ENCODE measurements around the gene BRD9. TPM values are rescaled to one million over a fixed set of nuclear protein-coding genes. Genes with fewer than 3 reads are reported as not detected.

The BRD9 gene
- total RNA-seq, 4 donors from 2014 or later, result 26.5 to 44.9 (median 34.3) TPM

DNA sequence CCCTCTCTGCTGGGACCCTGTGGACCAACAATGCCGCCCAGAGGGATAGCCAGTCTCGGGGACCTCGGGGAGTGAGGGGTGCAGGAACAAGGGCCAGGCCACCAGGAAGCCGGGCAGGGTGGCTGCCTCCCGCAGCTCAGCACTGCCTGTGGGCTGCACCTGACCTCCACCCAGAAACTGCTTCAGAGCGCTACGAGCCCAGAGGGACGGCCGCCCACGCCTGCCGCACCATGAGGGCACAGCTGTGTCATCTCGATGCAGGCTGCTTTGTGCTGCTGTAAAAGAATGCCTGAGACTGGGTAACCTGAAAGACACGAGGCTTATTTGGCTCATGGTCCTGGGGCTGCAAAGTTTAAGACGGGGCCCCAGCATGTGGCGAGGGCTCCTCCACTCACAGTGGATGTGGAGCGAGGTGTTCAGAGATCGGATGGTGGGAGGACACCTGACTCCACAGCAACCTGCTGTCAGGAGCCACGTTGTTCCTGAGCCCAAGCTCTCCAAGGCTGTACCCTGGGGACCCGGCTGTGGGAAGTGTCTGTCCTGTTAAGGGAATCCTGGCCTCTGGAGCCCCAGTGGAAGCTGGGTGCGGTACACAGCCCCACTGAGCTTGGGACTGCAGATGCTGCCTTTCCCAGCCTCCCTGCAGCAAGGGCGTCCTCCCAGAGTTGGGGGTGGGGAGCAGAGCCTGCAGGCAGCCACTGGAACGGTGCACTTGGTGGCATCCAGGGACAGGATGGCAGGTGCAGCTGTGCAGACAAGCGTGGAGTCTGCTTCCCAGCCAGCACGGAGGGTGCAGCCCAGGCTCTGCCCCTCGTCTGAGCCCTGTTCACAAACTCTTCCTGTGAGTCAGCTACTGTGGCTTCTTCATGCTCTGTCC is 30.0 kb downstream of the BRD9 start:
- DNase-seq (ENCODE audit: extremely low spot score), result no peak
- Histone ChIP-seq H3K27ac (replicated peaks in 1 of 4) (no peak overlapping the region), H3K27me3 (no peaks in the 10 kb centered on the region), H3K36me3 (peaks cover 38 to 66% (median 61%) of the 10 kb centered on the region in 4 donors), H3K4me1 (peaks cover 0 to 16% (median 12%) of the 10 kb centered on the region in 4 donors), H3K4me3 (no peak overlapping the region), H3K9me3 (no peaks in the 10 kb centered on the region)
- WGBS, result 78% methylated on average over 10 of the region's 25 CpGs
- intact Hi-C loops (cut with DNase I), result no loop called here
- TF ChIP-seq POLR2AphosphoS5 (IDR thresholded peaks at IDR 0.05) (no peak), EP300 (IDR thresholded peaks at IDR 0.05) (no peak), POLR2A (IDR thresholded peaks at IDR 0.05; ENCODE audit: low read depth) (no peak)
- TF ChIP-seq, protein P1, sequence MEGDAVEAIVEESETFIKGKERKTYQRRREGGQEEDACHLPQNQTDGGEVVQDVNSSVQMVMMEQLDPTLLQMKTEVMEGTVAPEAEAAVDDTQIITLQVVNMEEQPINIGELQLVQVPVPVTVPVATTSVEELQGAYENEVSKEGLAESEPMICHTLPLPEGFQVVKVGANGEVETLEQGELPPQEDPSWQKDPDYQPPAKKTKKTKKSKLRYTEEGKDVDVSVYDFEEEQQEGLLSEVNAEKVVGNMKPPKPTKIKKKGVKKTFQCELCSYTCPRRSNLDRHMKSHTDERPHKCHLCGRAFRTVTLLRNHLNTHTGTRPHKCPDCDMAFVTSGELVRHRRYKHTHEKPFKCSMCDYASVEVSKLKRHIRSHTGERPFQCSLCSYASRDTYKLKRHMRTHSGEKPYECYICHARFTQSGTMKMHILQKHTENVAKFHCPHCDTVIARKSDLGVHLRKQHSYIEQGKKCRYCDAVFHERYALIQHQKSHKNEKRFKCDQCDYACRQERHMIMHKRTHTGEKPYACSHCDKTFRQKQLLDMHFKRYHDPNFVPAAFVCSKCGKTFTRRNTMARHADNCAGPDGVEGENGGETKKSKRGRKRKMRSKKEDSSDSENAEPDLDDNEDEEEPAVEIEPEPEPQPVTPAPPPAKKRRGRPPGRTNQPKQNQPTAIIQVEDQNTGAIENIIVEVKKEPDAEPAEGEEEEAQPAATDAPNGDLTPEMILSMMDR (IDR thresholded peaks at IDR 0.05), result no peak

DNA sequence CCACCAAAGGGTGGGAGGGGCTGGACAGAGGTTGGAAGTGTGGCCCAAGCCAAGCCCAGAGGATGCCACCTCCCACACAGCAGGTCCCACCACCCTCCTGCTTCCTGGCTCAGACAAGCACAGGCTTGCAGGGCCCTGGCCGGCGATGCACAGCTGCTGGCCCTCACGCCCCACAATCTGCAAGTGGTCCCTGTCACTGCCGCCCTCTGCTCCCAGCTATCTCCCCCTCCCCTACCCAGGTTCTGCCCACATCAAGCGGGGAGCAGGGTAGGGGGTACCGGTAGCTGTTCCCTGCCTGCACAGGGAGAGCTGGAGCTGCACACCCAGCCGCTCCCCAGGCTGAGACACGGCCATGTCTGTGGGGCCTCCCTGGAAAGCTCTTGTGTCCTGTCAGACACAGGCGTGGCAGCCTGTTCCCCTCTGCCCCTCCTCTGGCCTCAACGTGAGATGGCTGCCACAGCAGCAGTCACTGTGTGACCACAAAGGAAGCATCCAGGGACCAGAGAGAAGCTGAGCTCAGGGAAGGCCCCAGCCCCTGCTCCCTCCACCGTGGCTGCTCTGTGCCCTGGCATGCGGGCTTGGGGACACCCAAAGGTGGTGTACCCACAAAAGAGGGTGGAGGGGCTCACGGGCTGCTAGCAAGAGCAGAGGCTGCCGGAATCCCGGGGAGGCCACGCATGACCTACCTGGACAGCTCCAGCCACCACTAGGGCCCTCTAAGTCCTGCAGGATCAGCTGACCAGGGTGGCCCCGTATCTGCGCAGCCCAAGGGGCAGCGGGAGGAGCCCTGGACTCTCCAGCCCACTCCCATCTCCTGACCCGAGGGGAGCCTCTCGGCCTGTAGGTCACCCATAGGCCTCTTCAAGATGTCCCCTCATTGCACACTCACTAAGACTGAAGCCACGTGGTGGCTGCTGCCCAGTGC is 30.9 kb downstream of the BRD9 start:
- no peak for TF ChIP-seq POLR2A (IDR thresholded peaks at IDR 0.05; ENCODE audit: low read depth)
- TF ChIP-seq, protein P1 (IDR thresholded peaks at IDR 0.05), result no peak
- no peak for TF ChIP-seq POLR2AphosphoS5 (IDR thresholded peaks at IDR 0.05)
- no peak for TF ChIP-seq EP300 (IDR thresholded peaks at IDR 0.05)
- 87% methylated on average over 8 of the region's 22 CpGs for WGBS
- Histone ChIP-seq H3K4me1 (peaks cover 0 to 16% (median 12%) of the 10 kb centered on the region in 4 donors), H3K36me3 (peaks cover 30 to 57% (median 52%) of the 10 kb centered on the region in 4 donors), H3K9me3 (no peaks in the 10 kb centered on the region), H3K27ac (replicated peaks in 1 of 4) (no peak overlapping the region), H3K27me3 (no peaks in the 10 kb centered on the region), H3K4me3 (no peak overlapping the region)
- intact Hi-C loops (cut with DNase I), result no loop called here
- DNase-seq (ENCODE audit: extremely low spot score), result no peak

DNA sequence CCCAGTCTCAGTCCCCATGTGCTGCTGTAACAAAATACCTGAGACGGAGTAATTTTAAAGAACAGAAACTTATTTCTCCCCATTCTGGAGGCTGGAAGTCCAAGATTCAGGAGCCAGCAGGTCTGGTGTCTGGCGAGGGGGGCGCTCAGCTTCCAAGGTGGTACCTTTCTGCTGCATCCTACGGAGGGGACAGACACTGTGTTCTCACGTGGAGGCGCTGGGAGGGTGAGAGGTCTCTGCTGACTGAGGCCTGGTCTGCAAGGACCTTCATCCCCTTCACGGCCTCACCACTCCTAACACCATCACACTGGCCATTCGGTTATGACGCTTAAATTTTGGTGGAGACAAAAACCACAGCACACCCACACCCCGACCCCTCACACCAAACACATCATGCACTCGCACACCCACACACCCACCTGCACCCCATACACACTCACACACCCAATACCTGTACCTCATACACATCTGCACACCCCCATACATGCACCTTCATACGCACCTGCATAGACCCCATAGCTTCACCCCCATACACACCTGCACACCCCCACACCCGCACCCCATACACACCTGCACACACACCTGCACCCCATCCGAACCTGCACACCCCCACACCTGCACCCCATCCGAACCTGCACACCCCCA is 32.0 kb downstream of the BRD9 start:
- Histone ChIP-seq H3K4me1 (peaks cover 0 to 14% (median 12%) of the 10 kb centered on the region in 4 donors), H3K27me3 (peaks cover 0 to 3% (median 0%) of the 10 kb centered on the region in 4 donors), H3K9me3 (no peaks in the 10 kb centered on the region), H3K4me3 (no peak overlapping the region), H3K36me3 (peaks cover 30 to 47% (median 42%) of the 10 kb centered on the region in 4 donors), H3K27ac (replicated peaks in 1 of 4) (no peak overlapping the region)
- WGBS, result 89% methylated on average over 14 of the region's 15 CpGs
- no peak for TF ChIP-seq EP300 (IDR thresholded peaks at IDR 0.05)
- TF ChIP-seq, protein P1 (IDR thresholded peaks at IDR 0.05), result no peak
- no peak for TF ChIP-seq POLR2AphosphoS5 (IDR thresholded peaks at IDR 0.05)
- TF ChIP-seq POLR2A (IDR thresholded peaks at IDR 0.05; ENCODE audit: low read depth), result no peak
- intact Hi-C loops (cut with DNase I), result no loop called here
- no peak for DNase-seq (ENCODE audit: extremely low spot score)

DNA sequence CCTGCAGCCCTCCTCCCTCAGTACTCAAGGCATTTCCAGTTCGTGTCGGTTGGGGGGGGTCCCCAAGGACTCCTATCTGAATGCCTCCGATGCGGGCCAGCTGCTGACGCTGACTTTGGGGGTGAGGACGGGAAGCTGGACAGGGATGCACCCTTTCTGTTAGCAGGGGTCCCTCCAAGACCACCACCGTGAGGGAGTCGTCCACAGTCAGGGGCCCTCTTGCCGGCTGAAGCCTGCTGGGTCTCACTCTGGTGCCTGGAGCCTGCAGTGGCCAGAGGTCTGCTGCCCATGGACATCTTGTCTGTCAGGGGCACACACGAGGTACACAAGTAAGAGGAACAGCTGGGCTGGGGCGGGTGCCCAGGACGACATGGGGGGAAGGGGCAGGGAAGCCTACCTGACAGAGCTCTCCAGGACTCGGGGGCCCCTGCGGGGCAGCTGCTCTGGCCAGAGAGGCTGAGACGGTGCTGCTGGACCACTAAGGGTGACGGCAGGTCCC is 32.8 kb downstream of the BRD9 start:
- TF ChIP-seq, protein P1 (IDR thresholded peaks at IDR 0.05), result no peak
- TF ChIP-seq EP300 (IDR thresholded peaks at IDR 0.05), result no peak
- no peak for TF ChIP-seq POLR2A (IDR thresholded peaks at IDR 0.05; ENCODE audit: low read depth)
- TF ChIP-seq POLR2AphosphoS5 (IDR thresholded peaks at IDR 0.05), result no peak
- H3K27me3 ChIP-seq, result peaks cover 0 to 11% (median 0%) of the 10 kb centered on the region in 4 donors
- H3K4me3 ChIP-seq, result no peak overlapping the region
- no peaks in the 10 kb centered on the region for H3K9me3 ChIP-seq
- WGBS, result 84% methylated on average over 13 of the region's 16 CpGs
- no peak overlapping the region for H3K27ac ChIP-seq (replicated peaks in 1 of 4)
- peaks cover 24 to 39% (median 34%) of the 10 kb centered on the region in 4 donors for H3K36me3 ChIP-seq
- intact Hi-C loops (cut with DNase I), result no loop called here
- H3K4me1 ChIP-seq, result peaks cover 0 to 6% (median 5%) of the 10 kb centered on the region in 4 donors
- no peak for DNase-seq (ENCODE audit: extremely low spot score)

Data from esophagus muscularis mucosa (tissue), 4 donors.